ENCODE data around the gene ANKUB1.

DNA sequence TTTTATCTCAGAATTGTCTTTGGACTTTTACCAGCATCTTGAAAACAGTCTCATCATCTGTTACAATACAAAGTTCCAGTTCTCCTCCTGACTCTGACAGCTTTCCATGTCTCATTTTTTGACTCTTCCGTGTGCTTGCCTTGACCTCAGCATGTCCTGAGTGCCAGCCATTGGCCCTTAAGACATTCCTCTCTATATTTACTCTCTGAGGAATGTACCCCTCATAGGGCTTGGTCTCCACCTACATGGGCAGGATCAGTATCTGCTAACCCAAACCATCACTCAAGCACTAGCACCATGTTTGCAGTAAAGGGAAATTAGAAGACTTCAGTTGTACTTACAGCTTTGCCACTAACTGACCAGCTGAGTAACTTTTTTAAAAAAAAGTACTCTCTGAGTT lies 16.2 kb downstream of the ANKUB1 start:
- TF ChIP-seq, protein P1, sequence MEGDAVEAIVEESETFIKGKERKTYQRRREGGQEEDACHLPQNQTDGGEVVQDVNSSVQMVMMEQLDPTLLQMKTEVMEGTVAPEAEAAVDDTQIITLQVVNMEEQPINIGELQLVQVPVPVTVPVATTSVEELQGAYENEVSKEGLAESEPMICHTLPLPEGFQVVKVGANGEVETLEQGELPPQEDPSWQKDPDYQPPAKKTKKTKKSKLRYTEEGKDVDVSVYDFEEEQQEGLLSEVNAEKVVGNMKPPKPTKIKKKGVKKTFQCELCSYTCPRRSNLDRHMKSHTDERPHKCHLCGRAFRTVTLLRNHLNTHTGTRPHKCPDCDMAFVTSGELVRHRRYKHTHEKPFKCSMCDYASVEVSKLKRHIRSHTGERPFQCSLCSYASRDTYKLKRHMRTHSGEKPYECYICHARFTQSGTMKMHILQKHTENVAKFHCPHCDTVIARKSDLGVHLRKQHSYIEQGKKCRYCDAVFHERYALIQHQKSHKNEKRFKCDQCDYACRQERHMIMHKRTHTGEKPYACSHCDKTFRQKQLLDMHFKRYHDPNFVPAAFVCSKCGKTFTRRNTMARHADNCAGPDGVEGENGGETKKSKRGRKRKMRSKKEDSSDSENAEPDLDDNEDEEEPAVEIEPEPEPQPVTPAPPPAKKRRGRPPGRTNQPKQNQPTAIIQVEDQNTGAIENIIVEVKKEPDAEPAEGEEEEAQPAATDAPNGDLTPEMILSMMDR (IDR thresholded peaks at IDR 0.05) = no peak
- no peak for TF ChIP-seq POLR2A (IDR thresholded peaks at IDR 0.05)
- no peak for TF ChIP-seq POLR2AphosphoS5 (IDR thresholded peaks at IDR 0.05)
